Erythroblast (primary cell): Measurements from ENCODE around the gene OLFM1.

Experiments used
- GATA1 ChIP-seq: IDR thresholded peaks from 2 replicates; pipeline ENCODE4 v1.6.1; 2011; ENCODE audit warnings: low read depth, mild to moderate bottlenecking, control low read depth, low read length, moderate library complexity
- POLR2A ChIP-seq: IDR thresholded peaks from 2 replicates; pipeline ENCODE4 v1.6.1; 2011; ENCODE audit warnings: mild to moderate bottlenecking, low read length

- TF ChIP-seq POLR2A (no peak), GATA1 (no peak)
Measured at GRCh38 chr9:135101486-135101885, 14.0 kb downstream of the OLFM1 start.
